ENCODE measurements around the gene RPL13A. TPM values are rescaled to one million over a fixed set of nuclear protein-coding genes. Genes with fewer than 3 reads are reported as not detected.

RPL13A gene
- polyA plus RNA-seq, 3 donors, result 655 to 1,621 (median 663) TPM

DNA sequence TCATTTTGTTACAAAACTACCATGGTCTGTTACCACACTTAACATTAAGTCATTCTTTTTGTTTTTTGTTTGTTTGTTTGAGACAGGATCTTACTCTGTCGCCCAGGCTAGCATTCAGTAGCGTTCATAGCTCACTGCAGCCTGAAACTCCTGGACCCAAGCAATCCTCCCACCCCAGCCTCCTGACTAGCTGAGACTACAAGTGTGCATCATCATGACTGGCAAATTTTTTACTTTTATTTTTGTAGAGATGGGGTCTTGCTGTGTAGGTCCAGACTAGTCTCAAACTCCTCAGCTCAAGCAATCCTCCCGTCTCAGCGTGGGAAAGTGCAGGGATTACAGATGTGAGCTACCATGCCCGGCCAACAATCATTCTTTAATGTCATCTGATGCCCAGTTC, 31.1 kb upstream of the RPL13A start:
- peaks cover 32% of the 10 kb centered on the region for H3K79me2 ChIP-seq (ENCODE audit: insufficient read depth, low read length)
- 100% methylated on average over 1 of the region's 5 CpGs for WGBS (ENCODE audit: insufficient coverage)

DNA sequence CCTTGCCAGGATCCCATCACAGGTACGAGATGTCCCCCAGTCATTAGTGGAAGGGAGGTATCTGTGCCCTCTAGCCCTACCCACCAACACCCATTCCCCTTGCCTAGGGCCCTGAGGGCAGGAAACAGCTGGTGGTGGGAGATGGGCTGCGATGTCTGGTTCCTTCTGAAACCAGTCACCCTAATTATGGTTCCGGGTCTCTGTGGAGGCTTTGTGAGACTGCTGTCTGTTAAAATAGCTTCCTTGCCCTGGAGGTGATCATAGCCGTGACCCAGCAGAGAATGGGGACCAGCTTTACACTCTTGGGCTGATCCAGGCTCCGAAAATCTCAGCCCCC, 28.9 kb upstream of the RPL13A start:
- Mint-ChIP-seq H3K4me3 (no peak overlapping the region), H3K27me3 (ENCODE audit: low read depth in 3 of 3) (peaks cover 0 to 5% (median 0%) of the 10 kb centered on the region in 3 donors), H3K4me1 (peaks cover 5% of the 10 kb centered on the region), H3K36me3 (peaks cover 33 to 51% of the 10 kb centered on the region in 2 donors), H3K9me3 (no peaks in the 10 kb centered on the region), H3K27ac (peak overlapping the region in 1 of 7 donors; percentile 15)
- WGBS (ENCODE audit: insufficient coverage), result 71% methylated on average over 3 of the region's 5 CpGs
- Histone ChIP-seq H3K27me3 (ENCODE audit: control insufficient read depth in 2 of 2, insufficient read depth in 2 of 2, low read length in 2 of 2) (no peaks in the 10 kb centered on the region), H3K9ac (ENCODE audit: insufficient read depth, low read length, poor library complexity, severe bottlenecking) (no peak overlapping the region), H4K20me1 (ENCODE audit: insufficient read depth, low read length) (peaks cover 4% of the 10 kb centered on the region), H3K36me3 (replicated peaks in 1 of 2; ENCODE audit: control insufficient read depth in 1 of 2, insufficient read depth in 2 of 2, low read length in 2 of 2) (peaks cover 25 to 33% of the 10 kb centered on the region in 2 donors), H3K79me2 (ENCODE audit: insufficient read depth, low read length) (peaks cover 20% of the 10 kb centered on the region), H3K4me1 (ENCODE audit: control insufficient read depth in 1 of 2, insufficient read depth in 2 of 2, low read length in 2 of 2) (peaks cover 8 to 11% of the 10 kb centered on the region in 2 donors), H3K9me3 (replicated peaks in 1 of 2; ENCODE audit: control insufficient read depth in 1 of 2, insufficient read depth in 1 of 2, low read length in 2 of 2) (no peaks in the 10 kb centered on the region), H2AFZ (ENCODE audit: insufficient read depth, low read depth, low read length, poor library complexity, severe bottlenecking) (no peak overlapping the region), H3K27ac (ENCODE audit: low read depth in 1 of 2, low read length in 2 of 2) (no peak overlapping the region), H3K4me2 (replicated peaks; ENCODE audit: extremely low read depth, low read length, poor library complexity, severe bottlenecking) (no peak overlapping the region), H3K4me3 (replicated peaks in 1 of 3; ENCODE audit: low read depth in 2 of 3, low read length in 3 of 3) (no peak overlapping the region)
- TF ChIP-seq, protein P1, sequence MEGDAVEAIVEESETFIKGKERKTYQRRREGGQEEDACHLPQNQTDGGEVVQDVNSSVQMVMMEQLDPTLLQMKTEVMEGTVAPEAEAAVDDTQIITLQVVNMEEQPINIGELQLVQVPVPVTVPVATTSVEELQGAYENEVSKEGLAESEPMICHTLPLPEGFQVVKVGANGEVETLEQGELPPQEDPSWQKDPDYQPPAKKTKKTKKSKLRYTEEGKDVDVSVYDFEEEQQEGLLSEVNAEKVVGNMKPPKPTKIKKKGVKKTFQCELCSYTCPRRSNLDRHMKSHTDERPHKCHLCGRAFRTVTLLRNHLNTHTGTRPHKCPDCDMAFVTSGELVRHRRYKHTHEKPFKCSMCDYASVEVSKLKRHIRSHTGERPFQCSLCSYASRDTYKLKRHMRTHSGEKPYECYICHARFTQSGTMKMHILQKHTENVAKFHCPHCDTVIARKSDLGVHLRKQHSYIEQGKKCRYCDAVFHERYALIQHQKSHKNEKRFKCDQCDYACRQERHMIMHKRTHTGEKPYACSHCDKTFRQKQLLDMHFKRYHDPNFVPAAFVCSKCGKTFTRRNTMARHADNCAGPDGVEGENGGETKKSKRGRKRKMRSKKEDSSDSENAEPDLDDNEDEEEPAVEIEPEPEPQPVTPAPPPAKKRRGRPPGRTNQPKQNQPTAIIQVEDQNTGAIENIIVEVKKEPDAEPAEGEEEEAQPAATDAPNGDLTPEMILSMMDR (IDR thresholded peaks at IDR 0.05), result no peak
- intact Hi-C loops (cut with micrococcal nuclease), result loop anchor here in 1 of 2 donors (10.0 kb wide), 1 partner anchor 374 kb away; the partner anchor contains the start of gene SNRNP70
- no peak for DNase-seq

More for the DNA sequence above, 31.1 kb upstream of the RPL13A start:
- Histone ChIP-seq H4K20me1 (ENCODE audit: insufficient read depth, low read length) (peaks cover 4% of the 10 kb centered on the region), H3K36me3 (replicated peaks in 1 of 2; ENCODE audit: control insufficient read depth in 1 of 2, insufficient read depth in 2 of 2, low read length in 2 of 2) (peaks cover 23 to 33% of the 10 kb centered on the region in 2 donors), H2AFZ (ENCODE audit: insufficient read depth, low read depth, low read length, poor library complexity, severe bottlenecking) (no peak overlapping the region), H3K4me2 (replicated peaks; ENCODE audit: extremely low read depth, low read length, poor library complexity, severe bottlenecking) (no peak overlapping the region), H3K27ac (ENCODE audit: low read depth in 1 of 2, low read length in 2 of 2) (no peak overlapping the region), H3K9ac (ENCODE audit: insufficient read depth, low read length, poor library complexity, severe bottlenecking) (no peak overlapping the region), H3K27me3 (ENCODE audit: control insufficient read depth in 2 of 2, insufficient read depth in 2 of 2, low read length in 2 of 2) (no peaks in the 10 kb centered on the region), H3K4me3 (replicated peaks in 1 of 3; ENCODE audit: low read depth in 2 of 3, low read length in 3 of 3) (no peak overlapping the region), H3K4me1 (ENCODE audit: control insufficient read depth in 1 of 2, insufficient read depth in 2 of 2, low read length in 2 of 2) (peaks cover 19 to 27% of the 10 kb centered on the region in 2 donors), H3K9me3 (replicated peaks in 1 of 2; ENCODE audit: control insufficient read depth in 1 of 2, insufficient read depth in 1 of 2, low read length in 2 of 2) (no peaks in the 10 kb centered on the region)
- Mint-ChIP-seq H3K4me3 (no peak overlapping the region), H3K4me1 (peaks cover 16% of the 10 kb centered on the region), H3K27me3 (ENCODE audit: low read depth in 3 of 3) (peaks cover 0 to 5% (median 0%) of the 10 kb centered on the region in 3 donors), H3K36me3 (peaks cover 31 to 47% of the 10 kb centered on the region in 2 donors), H3K27ac (peak overlapping the region in 1 of 7 donors; percentile 34), H3K9me3 (peaks cover 0 to 2% (median 0%) of the 10 kb centered on the region in 7 donors)
- TF ChIP-seq, protein P1 (IDR thresholded peaks at IDR 0.05), result no peak
- intact Hi-C loops (cut with micrococcal nuclease), result loop anchor here in 1 of 2 donors (10.0 kb wide), 1 partner anchor 372 kb away; the partner anchor contains the start of gene SNRNP70
- no peak for DNase-seq

Data from CD14-positive monocyte (primary cell).